ENCODE results near the gene PRCC.

DNA sequence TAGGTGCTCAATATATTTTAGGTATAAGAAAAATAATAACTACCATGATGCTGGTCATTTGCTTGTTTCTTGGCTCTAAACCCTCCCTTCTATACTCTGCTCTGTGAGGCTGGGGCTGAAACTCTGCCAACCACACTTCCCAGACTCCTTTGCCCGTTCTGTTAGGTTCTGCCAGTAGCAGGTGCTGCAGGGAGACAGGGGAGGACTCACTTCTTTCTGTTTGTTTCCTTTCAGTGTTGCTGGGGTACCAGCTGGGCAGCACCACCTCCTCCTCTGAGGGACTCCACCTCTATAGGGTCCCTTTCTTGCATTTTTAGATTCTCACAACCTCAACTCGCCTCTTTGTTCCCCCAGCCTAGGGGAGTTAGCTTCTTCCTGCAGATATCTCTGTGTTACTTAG, 66.3 kb downstream of the PRCC start:
- TF ChIP-seq SUZ12 (IDR thresholded peaks at IDR 0.05; ENCODE audit: low read length) (no peak), PHF8 (conservative IDR thresholded peaks at IDR 0.05; ENCODE audit: low read depth, low read length) (no peak), POU5F1 (IDR thresholded peaks at IDR 0.05; ENCODE audit: low read depth, low read length) (no peak), BRCA1 (IDR thresholded peaks at IDR 0.05; ENCODE audit: low read depth, low read length) (no peak), EGR1 (IDR thresholded peaks at IDR 0.05; ENCODE audit: borderline replicate concordance, low read depth, low read length) (no peak)
- TF ChIP-seq, protein P1, sequence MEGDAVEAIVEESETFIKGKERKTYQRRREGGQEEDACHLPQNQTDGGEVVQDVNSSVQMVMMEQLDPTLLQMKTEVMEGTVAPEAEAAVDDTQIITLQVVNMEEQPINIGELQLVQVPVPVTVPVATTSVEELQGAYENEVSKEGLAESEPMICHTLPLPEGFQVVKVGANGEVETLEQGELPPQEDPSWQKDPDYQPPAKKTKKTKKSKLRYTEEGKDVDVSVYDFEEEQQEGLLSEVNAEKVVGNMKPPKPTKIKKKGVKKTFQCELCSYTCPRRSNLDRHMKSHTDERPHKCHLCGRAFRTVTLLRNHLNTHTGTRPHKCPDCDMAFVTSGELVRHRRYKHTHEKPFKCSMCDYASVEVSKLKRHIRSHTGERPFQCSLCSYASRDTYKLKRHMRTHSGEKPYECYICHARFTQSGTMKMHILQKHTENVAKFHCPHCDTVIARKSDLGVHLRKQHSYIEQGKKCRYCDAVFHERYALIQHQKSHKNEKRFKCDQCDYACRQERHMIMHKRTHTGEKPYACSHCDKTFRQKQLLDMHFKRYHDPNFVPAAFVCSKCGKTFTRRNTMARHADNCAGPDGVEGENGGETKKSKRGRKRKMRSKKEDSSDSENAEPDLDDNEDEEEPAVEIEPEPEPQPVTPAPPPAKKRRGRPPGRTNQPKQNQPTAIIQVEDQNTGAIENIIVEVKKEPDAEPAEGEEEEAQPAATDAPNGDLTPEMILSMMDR (IDR thresholded peaks at IDR 0.05; ENCODE audit: control extremely low read depth in 1 of 3, insufficient read depth in 1 of 3, low read depth in 1 of 3, low read length in 3 of 3): no peak
